Activated T-helper 9 cell treated with anti-CD3 and anti-CD28 coated beads, Interleukin-2, amount 50 U/mL, for 16 hours (primary cell): ENCODE measurements around the gene NOL9.

Experiments used
- DNase-seq: peaks from one replicate; pipeline ENCODE4 v3.0.0-alpha.2; 2020; ENCODE audit warnings: low read depth

The NOL9 gene

DNA sequence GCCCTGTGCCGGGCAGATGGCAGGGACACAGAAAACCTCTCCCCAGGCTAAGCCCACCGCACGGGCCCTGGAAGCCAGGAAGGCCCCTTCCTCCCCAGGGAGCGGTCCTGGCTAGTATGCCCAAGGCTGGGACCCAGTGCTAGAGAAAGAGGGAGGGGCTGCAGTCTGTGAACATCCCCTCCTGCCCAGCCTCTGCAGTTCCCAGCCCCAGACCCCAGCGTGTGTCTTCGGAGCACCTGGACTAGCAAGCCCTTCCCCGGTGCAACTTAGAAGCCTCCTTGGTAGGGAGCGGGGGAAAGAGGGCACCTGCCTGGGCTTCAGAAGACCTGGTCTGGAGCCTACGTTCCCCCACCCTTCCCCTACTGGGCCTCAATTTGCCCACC is 64.9 kb downstream of the NOL9 start:
- DNase-seq = no peak

DNA sequence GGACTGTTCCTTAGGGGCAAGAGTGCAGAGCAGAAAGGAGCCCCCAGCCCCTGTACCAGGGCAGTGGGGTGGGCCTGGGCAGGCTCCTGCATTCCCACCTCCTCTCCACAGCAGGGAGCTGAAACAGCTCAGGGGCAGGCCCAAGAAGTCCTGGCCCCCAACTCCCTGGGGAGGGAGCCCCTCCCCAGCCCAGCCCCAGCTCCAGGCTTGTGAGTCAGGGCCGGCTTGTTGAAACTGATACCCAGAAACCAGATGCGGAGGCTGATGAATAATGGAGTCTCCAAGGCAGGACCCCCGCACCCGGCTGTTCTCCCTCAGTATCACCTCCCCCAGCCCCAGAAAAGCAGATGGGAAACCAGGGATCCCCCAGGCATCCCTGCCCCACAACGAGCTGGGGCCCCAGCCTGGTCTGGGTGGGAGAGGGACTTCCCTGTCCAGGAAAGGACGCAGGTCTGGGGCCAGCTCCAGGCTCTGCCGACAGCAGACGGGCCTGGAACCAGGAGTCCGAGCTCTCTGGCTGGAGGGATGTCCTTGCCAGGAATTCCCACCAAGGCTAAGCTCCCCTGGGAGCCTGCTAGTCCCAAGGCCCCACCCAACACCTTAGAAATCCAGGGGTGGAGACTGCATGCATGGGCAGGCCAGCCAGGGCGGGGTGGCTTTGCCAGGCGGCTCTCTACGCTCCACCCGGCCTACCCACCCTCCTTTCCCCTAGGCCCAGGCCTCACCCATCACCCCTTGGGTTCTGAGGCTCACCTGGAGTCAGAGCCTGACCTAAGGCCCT is 65.5 kb downstream of the NOL9 start:
- no peak for DNase-seq

DNA sequence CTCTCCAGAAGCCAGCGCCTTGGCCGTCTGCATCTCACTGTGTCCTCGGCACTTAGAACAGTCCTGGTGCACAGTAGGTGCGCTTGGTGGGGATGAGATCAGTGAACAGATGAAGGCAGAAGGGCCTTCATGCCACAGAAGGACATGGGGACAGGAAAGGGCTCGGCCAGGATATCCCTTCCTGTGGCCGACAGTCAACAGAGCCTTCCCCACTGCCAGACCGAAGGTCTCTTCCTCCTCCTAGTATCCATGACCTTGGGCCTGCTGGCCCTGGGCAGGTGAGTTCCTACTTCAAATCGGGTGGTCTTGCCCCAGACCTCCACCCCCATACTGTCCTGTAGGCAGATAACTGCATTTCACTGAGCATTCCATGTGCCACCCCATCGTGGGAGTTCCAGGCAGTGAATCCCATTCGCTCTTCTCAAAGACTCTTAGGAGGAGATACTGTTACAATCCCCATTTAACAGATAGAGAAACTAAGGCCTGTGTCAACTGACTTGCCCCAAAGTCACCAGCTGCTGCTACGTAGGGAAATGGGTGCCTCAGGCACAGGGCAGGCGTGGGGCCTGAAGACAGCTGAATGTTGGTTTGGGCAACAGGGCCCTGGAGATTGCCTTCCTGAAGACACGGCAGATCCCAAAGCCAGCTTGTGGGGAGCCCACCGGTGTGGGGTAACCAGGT is 66.4 kb downstream of the NOL9 start:
- DNase-seq = no peak

DNA sequence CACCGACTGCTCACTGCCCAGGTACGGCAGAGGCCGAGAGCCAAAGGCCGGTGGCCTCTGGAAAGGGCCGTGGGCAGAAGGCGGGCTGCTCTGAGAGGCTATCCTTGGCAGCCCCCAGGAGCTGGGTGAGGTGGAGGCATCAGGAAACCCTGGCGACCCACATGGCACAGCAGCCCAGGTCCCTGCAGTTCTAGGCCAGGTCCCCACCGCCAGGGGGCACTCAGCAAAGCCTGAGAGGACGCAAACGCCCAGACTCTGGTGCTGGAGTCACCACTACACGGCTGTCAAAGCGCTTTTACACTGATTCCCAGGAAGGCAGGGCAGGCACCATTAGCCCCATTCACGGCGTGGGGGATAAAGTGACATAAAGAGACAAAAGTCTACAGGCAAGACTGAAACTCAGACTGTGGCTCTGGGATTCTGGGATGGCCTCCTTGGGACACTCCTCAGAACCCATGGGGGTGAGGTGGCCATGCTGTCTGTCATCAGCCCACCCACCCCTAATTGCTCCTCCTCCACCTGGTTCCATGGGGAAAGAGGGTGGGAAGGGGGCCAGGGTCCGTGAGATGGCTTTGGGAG is 67.8 kb downstream of the NOL9 start:
- peak; percentile 78 for DNase-seq

DNA sequence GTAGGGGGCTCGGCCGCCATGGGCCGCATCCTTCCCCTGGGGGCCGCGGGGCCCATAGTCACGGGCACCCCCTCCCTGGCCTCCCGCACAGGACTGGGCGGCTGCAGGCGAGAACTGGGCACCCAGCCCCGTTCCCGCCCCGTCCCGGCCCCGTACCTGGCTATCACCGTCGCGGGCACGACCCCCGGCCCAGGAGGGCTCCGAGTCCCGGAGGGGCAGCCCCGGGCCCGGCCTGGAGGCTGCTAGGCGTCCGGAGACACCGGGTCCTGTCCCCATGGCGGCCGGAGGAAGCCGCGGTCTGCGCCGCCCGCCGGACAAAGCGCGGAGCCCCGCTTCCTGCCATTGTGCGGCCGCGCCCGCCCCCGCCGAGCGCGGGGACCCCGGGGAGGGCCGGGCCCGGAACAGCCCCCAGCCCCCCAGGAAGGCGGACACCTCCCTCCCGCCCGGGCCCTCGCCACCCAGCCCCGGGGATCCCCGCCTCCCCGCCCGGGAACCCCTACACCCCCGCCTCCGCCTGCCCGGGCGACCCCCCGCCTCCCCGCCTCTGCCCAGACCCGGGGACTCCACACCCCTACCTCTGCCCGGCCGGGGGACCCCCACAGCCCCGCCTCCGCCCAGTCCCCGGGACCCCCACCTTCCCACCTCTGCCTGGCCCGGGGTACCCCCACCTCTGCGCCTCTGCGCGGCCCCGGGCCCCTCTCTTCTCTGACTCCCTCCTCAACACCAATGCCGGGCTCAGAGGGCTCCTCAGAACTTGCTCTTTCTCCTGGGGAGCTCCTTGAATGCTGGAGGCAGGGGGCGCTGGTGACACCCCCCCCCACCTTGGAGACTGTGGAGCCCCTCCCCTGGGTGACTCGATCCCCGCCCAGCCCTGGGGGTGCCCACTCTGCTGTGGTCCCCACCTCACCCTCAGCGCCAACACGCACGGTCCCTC is 68.9 kb downstream of the NOL9 start:
- no peak for DNase-seq

DNA sequence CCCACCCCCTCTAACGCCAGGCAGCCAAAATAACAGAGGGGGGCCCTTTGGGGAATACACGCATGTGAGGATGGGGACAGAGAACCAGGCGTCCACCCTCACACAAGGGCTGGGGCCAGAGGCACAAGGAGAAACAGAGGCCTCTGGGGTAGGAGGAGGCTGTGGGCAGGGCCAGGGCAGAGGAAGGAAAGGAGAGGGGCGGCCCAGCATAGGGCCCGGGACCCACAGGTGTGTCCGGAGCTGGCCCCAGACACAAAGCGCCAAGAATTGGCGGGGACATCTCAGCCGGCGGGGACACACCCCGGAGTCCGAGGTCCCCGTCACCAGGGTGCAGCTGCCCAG is 69.5 kb downstream of the NOL9 start:
- DNase-seq = no peak

DNA sequence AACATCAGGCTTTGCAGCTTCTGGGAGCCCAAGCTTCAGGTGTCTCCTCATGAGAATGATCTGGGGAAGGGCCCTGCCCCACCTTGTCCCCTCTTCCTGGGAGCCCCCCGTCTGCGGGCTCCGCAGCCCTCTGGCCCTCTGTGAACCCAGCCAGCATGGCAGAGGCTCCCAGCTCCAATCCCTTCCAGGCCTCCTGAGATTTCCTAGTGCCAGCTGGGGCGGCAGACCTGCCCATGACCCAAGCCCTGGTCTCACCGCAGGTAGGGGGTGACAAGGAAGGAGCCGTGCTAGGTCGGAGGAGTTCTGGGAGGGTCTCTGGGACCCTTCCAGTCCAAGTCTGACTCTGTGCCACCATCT is 70.6 kb downstream of the NOL9 start:
- no peak for DNase-seq

DNA sequence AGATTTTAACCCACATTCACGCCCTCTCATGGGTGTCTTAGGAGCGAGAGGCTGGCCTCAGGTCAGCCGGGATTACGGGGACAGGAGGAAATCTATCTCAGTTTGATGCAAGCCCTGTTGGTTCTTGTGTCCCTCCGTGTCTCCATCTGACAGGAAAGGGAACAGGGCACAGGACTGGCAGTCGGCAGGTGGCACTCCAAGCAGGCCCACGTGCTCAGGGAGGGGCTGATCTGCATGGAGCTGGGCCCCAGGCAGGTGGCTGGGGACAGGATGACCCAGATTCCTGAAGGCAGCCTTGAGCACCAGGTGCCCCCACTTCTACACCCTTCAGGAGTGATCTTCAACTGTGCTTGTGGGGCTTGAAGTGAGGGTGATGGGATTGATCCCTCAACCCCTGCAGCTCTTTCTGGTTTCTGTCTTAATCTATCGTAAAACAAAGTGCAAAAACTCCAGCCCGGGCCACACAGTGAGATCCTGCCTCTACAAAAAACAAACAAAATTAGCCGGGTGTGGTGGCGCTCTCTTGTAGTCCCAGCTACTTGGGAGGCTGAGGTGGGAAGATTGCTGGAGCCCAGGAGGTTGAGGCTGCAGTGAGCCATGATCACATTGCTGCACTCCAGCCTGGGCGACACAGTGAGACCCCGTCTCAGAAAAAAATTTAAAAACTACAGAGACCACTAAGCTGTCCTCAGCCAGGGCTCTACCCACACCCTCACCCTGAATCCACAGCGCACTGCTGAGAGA is 71.1 kb downstream of the NOL9 start:
- no peak for DNase-seq

DNA sequence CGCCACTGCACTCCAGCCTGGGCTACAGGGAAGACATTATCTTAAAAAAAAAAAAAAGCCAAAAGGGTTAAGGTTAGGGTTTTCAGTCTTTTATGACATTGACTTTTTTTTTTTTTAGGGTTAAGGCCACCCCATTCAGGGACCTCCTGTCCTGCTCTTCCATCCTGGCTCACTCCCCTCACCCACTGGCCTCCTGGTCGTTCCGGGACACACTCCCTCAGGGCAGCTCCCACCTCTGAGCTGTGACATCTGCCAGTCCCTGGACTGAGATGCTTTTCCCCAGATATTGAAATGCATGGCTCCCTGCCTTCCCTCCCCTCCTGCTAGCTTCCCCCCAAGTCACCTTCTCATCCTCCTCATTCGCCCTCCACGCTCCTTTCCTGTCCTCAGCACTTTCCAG is 72.5 kb downstream of the NOL9 start:
- no peak for DNase-seq

DNA sequence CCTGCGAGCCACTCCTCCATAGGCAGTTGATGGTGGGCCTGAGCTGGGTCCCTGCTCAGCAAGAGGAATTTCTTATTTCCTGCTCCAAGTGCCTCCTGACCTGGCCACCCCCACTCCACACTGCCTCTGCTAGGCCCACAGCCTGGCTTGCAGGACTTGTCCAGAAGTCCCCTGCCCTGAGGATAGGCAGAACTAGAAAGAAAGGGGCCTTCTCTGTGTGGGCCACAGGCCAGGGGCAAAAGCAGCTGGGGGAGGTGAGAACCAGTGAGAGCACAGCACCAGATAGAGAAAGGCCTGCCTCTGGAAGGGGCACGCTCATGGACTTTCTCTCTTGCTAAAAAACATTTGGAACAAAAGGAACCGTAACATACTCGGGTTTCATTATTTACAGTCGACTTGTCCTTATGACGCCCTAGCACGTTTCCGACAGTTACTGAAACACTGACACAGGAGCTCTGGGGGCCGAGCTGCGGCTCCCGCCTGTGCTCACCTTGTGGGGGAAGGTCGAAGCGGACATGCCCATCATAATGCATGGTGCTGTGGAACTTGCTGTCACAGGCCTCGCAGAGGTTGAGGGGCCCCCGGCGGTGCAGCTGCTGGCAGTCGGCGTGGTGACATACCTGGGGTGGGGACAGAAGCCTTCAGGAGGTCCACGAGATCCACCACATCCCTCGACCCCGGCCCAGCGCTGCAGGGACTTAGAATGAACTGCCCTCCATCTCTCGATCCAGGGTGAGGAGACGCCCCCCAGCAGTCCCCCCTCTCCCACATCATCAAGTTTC is 77.1 kb downstream of the NOL9 start:
- DNase-seq = no peak

DNA sequence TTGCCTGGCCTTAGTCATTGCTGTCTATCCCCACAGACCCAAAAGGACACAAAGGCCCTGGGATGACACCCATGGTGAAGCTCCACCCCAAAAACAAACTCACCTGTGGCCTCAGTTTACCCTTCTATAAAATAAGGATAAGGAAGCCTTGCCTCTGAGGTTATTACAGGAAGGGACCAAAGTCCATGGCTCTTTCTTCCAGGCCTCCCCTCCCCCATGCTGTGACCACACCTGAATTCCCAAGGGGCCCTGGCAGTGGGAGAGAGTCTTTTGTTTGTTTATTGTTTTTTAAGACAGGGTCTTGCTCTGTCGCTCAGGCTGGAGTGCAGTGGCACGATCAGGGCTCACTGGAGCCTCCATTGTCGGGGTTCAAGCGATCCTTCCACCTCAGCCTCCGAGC is 77.8 kb downstream of the NOL9 start:
- no peak for DNase-seq

DNA sequence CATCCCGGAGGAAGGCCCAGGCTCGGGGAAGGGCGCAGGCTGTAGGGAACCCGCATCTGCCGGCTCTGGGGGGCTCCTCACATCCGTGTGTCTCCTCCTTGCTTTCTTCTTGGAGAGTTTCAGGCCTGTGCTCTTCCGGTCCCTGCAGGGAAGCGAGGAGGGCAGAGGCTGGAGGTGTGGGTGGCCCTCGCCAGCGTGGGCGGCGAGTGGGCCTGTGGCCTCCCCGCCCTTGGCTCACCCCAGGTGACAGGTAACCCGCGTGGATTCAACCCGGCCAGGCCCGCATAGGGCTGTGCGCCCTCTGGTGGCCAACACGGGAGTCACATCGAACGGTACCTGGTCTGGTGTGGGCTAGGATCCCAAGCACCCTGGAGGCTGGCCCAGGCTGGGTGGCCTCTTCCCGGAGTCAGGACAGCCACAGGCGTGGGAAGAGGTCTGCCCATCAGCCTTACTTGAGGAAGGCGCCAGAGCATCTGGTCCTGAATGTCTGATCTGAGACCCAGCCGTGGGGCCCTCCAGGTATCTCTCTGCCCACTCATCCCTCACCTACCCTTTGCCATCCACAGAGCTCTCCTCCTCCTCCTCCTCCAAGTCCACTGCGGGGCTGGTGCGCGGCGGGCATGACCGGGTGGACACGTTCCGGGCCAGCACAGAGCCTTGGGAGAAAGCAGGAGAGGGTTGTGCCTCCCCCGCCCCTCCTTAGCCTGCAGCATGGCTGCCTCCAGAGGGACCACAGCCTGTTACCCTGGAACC is 78.8 kb downstream of the NOL9 start:
- DNase-seq = peak; percentile 74

DNA sequence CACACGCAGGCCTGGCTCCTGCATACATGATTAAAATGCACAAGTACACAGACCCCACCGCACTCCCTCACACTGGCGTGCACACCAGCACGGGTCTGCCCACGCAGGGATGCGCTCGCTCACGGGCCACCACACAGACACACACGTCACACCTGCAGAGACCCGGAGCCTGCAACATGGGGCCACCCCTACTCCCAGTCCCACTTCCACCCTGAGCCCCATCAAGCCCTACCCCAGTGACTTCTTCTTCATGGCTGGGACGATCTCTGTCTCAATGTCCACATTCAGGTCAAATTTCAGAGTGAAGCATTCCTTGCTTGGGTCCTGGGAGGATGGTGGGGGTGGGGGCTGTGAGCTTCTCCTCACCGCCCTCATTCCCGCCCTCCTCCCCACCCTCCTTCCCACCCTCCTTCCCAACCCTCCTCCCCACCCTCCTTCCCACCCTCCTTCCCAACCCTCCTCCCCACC is 79.5 kb downstream of the NOL9 start:
- DNase-seq = no peak

DNA sequence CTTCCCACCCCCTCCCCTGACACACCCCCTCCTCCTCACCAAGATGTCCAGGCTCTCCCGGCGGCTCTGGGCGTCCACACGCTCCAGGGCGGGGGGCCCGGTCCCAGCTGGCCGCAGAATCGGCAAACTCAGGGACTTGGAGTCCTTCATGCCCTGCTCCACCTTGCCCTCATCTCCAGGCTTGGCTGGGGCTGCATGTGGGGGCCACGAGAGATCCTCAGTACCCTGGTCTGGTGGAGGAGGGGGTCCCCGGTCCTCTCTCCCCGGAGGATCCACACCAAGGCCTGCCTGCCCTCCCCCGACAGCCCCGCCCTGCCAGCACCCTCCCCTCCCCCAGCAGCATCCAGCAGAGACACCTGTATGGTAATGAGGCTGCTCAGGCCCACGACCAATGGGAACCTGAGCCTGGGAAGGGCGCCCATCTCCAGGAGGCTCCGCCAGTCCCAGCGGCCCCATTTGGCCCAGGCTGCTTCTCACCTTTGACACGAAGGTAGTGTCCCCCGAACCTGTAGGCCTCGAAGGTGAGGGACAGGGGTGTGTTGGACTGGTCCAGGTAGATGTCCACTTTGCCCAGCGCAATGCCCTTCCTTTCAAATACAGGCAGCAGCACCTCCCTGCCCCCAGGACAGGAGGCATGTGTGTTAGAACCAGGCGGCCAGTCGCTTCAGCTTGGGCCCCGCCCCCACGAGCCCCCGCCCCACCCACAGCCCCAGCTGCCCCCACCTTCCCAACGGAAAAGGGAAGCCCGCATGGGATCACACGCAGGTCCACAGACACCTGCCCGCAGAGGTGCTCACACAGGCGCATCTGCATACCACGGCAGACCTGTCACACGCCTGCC is 80.1 kb downstream of the NOL9 start:
- DNase-seq = no peak

DNA sequence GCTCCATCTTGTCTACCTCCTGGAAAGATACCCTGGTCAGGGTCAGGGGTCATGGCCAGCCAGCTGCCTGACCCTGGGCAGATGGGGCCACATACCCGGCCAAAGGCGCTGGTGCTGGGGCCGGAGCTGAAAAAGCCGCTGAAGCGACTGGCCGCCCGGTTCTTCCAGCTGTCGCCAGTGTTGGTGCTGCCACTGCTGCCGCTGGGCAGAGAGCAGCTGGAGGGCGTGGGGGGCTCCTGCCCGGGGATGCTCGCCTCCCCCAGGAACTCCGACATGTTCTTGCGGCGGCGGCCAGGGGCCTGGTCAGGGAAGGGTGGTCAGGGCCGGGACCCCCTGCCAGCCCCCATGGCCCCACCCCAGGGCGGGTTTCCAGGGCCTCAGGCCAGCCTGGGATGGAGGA is 81.2 kb downstream of the NOL9 start:
- no peak for DNase-seq

DNA sequence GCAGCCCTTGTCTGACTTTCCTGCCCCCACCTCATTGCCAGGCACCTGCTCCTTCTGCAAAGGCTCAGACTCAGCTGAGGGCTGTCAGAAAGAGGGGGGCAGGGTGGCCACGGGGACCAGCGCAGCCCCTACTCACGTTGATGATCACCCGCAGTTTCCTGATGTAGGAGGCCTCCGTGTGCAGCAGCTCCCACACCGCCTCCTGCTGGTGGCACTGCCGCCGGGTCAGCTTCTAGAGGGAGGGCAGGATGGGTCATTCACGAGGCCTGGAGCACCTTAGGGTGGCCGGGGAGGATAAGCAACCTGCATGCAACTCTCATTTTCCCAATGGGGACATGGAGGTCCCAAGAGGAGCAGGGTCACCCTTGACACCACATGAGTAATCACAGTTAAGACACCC is 81.9 kb downstream of the NOL9 start:
- no peak for DNase-seq

DNA sequence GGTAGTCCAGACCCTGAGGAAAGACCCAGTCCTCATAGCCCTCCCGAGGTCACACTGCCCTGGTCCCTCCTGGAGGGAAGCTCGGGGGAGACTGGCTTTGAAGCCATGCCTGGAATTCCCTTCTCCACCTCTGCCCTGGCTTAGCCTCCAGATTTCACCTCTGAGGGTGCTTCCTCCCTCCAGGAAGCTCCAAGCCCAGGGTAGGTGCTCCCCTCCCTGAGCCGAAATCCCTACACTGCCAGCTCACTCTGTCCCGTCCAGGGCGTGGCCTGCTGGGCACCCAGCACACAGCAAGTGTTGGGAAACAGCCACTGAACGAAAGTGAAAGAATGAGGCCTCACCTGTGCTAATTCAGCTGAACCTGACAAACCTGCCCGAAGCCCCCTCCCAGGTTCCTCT is 82.3 kb downstream of the NOL9 start:
- no peak for DNase-seq
